Endothelial cell of hepatic sinusoid (primary cell): Measurements from ENCODE around the gene CAP2.
"Not testable (repeated sequence)": the region's sequence is repeated elsewhere in the genome, so short reads cannot be mapped to it uniquely, and the experiment has no call there.

Source experiments
- in situ Hi-C: cut with HindIII; loops from 2 replicates; pipeline ENCODE4 v1.10.0; 2017; ENCODE audit warnings: low sequenced_read_pairs

CAP2 gene

DNA sequence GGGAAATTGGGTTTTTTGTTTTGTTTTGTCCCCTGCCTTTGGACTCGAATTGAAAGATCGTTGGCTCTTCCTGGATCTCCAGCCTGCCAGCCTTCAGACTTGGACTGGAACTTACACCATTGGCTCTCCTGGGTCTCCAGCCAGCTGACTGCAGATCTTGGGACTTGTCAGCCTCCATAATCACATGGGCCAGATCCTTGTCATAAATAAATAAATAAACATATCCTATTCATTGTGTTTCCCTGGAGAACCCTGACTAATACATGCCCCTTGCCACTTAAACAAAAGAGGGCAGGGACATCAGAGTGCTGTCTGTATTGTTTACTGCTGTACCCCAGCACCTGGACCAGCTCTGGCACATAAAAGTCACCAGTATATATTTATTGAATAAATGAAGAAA, 101.5 kb downstream of the CAP2 start:
- in situ Hi-C loops, result no loop called here

DNA sequence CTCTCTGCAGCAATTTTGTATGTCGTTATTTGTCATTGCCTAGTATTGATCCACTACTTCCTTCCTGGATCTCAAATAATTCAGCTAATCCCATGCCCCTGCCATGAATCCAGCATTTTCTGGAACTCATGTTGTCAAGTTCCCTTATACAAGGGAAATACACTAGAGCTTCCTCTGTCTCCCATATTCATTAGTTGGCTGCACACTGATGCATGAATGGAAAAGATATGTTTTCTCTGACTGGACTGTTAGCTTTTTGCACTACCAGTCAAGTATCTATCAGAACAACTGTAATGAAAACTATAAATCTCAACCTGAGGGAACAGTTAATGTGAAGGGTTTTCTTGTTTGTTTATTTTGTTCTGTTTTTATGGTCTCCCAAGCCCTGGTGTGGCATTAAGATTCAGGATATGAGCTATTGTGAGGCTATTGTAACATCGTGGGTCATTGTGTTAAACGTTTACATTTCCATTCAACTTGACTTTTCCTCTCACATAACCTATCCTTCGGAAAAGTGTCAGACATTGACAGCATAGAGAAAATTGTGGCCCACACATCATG, 104.2 kb downstream of the CAP2 start:
- in situ Hi-C loops, result no loop called here

DNA sequence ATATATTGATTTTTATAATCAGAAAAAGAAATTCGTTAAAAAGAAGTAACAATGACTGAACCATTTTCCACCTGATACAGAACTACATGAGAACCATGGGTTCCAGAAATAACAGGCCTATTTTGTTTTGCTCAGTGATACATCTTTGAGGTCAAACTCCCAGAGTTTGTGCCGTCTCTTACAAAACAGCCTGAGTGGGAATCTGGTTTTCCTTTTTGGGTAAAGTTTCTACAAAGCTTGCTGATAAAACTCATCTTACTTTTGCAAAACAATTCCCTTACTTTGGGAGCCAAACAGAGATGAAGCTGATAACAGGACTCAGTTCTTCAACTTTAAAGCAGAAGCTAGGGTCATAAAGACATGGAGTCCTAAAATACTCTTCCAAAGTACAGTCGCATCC, 108.0 kb downstream of the CAP2 start:
- in situ Hi-C loops, result no loop called here

DNA sequence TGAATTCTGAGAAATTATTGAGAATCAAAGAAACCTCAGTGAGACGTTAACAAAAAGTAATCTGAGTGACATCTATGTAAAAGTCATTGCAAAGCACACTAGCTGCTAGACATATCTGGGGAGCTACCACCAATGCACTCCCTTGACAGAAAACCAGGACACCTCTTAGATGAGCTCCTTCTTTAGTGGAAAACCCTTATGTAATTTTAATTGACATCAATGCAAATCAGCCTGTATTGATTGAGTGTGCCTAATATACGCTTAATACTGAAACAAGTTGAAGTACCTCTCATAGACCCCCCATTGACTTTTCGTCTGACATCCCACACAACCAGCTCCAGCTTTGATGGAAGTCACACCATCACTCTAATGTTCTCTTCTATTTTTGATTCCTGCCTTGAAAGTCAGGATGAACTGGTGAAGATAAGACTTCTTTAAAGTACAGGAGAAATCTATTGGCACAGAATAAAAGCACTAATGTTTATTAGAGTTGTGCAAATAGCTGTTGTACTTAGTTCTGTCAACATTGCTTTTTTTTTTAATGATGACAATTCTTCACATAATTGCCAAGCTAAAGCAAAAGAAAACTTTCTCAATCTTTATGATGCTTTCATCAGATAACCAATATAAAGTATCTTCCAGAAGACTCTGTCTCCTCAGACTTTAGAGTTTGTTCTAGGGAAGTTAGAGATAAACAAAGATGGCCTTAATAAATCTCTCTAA, 108.7 kb downstream of the CAP2 start:
- in situ Hi-C loops, result no loop called here

DNA sequence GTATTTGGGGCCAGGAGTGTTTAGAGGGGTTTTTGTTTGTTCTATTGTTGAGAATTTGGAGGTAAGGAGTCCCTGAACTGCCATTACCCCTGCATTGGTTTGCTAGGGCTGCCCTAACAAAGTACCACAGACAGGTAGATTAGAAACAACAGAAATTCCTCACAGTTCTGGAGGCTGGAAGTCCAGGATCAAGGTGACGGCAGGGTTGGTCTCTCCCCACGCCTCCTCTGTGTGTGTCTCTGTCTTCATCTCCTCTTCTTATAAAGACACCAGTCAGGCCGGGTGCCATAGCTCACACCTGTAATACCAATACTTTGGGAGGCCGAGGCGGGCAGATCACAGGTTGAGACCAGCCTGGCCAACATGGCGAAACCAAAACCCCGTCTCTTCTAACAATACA, 109.7 kb downstream of the CAP2 start:
- in situ Hi-C loops, result no loop called here

DNA sequence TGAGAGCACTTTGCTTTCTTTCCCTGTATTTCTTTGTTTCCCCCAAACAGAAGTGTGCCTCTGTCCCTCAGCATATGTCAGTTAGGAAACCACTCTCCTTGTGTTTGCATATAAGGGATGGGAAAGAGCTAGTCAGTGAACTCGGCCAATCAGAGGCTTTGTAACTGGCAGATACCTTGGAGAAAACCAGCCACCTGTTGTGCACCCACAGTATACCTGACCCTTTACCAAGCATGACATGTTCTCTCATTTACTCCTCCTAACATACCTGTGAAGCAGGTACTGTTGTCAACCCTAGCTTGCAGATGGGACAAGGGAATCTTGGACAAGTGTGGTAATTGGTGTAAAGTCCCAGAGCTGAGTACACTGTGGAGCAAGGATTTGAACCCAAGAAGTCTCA, 110.6 kb downstream of the CAP2 start:
- in situ Hi-C loops, result no loop called here

DNA sequence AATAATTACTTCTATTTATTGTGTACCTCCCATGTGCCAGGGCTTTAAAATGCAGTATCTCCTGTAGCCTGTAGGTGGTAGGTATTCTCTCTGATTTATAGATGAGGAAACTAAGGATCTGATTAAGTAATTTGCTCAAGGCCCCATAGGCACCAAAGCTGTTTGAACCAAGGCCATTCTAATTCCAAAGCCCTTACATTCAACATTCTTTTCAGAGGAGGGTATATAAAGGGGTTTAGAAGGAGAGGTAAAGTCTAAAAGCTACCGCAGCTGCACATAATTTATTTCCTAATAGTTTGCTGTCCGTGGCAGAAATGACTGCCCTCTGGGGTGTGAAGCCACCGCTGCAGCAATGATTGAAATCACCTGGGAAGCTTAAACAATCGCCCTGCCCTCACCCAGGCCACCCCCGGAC, 111.7 kb downstream of the CAP2 start:
- in situ Hi-C loops, result no loop called here

DNA sequence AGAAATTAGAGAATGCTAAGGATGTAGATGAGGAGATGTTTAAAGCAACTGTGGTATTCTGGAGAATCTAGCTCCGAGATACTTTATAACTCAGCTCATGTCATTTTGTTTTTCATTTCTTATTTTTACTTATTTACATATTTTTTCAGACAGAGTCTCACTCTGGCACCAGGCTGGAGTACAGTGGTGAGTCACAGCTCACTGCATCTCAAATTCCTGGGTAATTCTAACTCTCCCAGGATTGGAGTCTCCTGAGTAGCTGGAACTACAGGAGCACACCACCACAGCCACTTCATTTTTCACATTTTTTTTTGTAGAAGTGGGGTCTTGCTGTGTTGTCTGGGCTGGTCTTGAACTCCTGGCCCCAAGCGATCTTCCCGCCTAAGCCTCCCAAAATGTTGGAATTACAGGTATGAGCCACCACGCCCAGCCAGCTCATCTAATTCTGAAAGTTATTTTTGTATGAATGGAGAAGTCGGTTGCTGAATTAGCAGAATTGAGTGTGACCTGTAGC, 112.4 kb downstream of the CAP2 start:
- in situ Hi-C loops, result no loop called here

DNA sequence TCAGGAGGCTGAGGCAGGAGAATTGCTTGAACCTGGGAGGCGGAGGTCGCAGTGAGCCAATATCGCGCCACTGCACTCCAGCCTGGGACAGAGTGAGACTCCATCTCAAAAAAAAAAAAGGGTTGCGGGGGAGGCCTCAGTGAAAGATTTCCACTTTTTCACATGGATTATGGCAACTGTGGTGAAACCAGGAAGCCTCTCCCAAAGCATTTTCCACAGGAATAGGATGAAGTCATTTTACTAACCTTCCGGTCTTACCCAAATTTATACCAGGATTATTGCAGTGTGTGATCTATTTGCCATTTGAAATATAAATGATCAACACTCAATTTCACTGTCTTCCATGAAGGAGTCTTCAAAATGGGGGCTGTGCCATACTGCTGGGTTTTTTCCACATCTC, 113.1 kb downstream of the CAP2 start:
- in situ Hi-C loops, result no loop called here

DNA sequence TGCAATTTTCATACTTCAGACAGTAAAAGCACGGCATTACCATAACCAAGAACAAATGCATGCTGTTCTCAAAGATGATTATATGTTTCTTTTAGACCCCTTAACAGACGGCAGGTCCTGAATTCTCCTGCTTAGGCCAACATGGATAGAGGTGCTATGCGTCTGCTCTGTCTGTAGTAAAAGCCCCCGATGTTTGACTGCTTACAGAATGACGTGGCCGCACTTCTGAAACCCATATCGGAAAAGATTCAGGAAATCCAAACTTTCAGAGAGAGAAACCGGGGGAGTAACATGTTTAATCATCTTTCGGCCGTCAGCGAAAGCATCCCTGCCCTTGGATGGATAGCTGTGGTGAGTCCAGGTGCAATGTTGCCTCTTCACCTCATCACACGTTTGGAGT, 113.6 kb downstream of the CAP2 start:
- in situ Hi-C loops, result no loop called here

DNA sequence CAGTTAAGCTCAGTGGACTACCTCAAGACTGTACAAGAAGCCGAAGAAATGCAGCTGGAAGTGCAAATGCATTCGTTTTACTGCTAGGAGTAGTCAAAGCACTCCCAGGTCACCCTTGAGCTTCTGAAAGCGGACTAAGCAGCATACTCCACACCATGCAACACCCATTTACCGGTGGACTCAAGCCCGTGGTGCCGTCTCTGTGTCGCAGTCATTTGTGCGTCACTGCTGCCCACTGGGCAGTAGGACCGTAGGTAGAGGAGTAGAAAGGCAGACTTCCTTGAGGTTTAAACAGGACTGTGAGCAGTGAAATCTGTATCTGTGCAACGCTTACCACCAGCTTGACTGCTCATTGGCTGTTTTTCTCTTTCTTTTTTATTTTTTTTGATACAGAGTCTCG, 117.7 kb downstream of the CAP2 start:
- in situ Hi-C loops, result no loop called here

DNA sequence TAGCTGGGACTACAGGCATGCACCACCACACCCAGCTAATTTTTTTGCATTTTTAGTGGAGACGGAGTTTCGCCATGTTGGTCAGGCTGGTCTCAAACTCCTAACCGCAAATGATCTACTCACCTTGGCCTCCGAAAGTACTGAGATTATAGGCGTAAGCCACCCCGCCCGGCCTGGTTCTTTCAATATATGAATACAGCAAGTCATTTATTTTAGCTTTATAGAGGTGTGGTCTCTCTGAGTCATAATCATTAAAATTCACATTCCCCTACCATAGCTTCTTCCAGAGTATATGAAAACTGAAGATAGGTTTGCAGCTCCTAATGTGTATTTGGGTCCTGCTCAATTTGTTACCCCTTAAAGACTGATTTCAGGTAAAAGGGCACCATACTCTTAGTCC, 118.2 kb downstream of the CAP2 start:
- in situ Hi-C loops, result no loop called here

DNA sequence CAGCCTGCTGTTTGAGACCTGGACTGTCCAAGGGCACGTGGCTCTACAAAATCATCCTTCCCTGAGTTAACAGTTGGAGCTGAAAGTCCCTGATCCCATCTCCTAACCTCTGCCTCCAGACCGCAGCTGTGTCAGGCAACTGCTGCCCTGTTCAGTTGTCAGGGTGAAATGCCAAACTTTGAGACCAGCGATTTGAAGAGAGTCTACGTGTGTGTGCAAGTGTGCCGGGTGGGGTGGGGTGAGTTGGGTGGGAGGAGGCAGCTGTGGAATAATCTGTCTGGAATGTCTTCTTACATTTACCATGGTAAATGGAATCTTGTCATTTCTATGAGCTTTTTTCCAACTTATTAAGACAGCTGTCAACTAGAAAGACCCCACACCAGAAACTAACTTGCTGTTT, 125.7 kb downstream of the CAP2 start:
- in situ Hi-C loops, result no loop called here

DNA sequence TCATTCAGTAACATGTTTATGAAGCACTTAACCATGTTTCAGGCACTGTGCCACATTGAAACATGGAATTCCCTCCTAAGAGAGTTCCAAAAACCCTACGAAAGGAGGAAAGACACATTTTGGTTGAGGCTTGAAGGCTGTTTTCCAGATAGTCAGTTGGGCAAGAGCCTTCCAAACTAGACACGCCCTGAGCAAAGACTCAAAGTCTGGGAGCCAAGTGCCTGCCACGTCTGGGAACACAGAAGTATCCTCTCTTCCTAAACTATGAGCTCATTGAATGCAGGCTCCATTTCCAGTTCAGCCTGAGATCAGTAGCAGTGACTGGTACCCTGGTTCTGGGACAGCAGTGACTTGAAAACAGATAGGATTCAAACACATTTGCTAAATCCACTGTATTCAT, 132.2 kb downstream of the CAP2 start:
- in situ Hi-C loops, result no loop called here

DNA sequence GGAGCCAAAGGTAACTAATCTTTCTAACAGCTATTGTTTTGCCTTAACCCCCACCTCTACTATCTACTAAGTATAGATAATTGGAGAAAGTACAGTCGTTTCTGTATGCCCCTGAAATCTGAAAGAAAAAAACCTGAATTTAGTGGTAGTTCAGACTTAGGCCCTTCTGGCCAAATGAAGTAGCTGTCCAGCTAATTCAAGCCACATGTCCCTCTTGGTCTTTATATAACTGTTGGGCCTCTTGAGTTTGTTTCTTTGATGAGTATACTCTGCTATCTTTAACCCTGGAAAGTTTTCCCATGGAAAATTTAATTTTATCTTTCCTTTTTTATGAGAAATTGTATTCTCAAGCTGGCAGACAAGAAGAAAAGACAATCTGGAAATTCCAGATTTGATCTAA, 133.7 kb downstream of the CAP2 start:
- in situ Hi-C loops, result no loop called here

DNA sequence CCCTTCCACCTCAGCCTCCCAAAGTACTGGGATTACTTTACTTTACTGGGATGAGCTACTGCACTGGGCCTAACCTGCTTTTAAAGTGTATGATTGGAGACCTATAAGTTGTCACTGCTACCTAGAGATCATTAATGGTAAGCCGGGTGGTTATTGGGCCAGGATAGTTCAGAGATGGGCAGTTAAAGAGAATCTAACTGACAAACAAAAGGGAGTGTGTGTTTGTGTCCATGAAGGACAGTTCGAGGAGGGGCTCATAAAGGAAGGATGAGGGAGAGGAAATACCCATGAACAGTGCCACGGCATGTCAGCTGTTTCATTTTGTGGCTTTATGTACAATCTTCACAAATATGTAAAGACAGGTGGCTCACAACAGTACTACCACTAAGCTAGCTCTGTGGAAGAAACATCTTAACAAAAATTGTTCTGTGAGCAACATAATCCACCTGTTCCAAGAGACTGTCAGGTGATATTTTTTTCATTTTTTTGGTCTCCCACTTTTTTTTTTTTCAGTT, 137.0 kb downstream of the CAP2 start:
- in situ Hi-C loops, result no loop called here

DNA sequence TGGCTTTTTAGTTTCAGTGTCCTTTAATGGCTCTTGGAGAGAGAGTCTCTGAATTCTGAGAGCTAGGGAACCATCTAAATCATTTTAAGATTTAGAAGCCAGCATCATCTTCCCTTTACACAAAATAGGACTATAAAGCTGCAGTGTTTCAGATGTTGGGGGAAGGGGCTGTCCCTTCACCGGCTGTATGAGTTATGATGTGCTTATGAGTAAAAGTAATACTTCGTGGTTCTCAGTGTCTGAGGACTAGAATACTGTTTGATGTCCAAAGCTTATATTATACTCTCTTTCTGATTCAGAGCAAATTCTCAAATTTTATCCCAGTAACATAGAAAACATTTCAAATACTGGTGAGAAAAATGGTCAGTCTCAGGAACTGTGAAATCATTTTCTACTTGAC, 143.2 kb downstream of the CAP2 start:
- in situ Hi-C loops, result no loop called here

DNA sequence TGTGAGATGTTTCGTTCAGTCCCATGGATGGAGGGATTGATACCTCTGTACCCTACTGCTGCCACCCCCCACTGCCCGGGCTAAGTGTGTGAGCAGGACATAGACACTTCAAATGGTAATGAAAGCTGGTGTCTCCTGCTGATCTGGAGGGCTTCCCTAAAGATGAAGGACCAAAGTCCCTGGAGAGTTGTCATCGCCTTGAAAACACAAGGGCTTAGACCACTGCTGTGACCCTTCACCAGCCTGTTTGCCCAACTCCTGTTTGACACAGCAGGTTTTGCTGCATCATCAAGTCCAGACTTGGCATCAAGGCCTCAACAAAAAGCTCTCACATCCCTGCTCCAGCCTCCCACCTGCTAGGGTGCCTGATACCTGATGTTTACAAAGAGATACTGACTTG, 148.8 kb downstream of the CAP2 start:
- in situ Hi-C loops, result no loop called here

DNA sequence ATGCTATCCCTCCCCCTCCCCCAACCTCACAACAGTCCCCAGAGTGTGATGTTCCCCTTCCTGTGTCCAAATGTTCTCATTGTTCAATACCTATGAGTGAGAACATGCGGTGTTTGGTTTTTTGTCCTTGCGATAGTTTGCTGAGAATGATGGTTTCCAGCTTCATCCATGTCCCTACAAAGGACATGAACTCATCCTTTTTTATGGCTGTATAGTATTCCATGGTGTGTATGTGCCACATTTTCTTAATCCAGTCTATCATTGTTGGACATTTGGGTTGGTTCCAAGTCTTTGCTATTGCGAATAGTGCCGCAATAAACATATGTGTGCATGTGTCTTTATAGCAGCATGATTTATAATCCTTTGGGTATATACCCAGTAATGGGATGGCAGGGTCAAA, 152.3 kb downstream of the CAP2 start:
- in situ Hi-C loops, result not testable (repeated sequence)

DNA sequence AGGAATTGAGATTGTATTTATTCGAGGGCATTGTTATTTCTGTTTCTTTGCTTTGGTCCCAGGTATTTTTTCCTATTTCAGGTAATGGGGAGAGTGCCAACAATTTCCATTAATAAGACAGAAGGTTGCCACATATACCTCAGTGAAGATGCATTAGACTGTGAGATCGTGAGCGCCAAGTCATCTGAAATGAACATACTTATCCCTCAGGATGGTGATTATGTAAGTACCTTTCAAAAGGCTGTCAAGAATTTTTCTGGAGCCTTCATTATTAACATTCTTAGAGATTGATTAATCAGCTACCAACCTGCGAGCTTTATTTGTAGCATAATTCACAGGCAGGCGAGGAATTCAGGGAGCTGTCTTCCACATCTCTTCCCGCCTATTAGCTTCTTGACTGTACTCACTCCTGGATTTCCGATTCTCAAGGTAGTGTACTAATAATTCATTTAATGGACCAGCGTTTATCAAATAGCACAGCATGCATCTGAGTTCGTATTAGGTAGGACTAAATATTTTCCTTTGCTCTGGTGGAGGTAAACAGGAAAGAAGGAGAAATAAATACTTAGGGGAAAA, 158.1 kb downstream of the CAP2 start:
- in situ Hi-C loops, result no loop called here

DNA sequence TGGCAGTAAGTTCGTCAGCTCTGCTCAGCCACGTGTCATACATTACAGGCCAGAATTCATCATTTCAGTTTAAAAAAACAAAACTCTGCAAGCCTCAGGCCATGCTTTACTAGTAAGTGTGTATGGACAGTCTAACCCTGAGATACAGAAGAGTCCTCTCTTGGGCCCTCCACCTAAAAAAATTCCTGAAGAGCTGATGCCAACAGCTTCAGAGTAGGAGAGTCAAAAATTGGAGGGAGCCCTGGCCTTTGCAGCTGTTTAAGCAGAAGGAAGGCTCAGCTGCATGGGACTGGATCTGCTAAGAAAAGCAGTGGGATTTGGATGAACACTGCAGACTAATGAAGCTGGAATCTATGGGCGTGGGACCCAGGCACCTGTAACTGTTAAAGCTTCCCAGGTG, 159.5 kb downstream of the CAP2 start:
- in situ Hi-C loops, result no loop called here

DNA sequence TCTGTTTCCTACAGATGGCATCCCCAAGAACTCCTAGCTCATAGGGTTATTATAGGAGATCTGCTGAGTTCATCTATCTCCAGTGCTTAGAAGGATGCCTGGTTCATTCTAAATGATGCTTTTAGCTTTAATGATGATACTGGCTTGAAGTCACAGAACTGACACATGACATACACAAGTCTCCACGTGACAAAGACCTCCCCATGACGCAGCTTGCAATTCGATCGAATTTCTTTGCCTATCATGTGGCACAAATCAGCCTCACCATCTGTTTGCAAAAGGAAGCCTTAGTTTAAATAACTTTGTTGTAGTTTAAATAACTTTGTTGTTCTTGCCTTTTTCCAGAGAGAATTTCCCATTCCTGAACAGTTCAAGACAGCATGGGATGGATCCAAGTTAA, 162.6 kb downstream of the CAP2 start:
- in situ Hi-C loops, result no loop called here
